Amniotic stem cell (primary cell): Measurements from ENCODE around the gene CDK14.

Experiments
- DNase-seq: peaks from one replicate; lab custom pipeline; 2025; lab: John Stamatoyannopoulos, UW

CDK14 gene

DNA sequence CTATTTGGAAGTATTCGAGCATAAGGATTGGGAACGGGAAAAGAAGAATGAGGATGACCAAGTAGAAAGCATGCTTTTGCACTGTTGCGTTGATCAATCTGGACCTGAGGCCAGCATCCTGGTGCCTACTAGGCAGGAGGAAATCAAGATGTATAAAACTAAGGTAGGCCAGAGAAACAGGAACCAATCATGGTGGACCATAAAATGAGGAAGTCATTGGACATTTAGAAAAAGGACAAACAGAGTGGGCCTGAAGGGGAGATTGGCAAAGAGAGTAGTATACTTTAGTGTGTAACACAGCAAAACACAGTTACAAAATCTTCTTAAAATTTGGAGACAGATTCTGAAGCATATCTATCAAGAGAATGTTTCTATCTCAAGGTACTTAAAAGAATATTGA lies 497.1 kb downstream of the CDK14 start:
- no peak for DNase-seq

DNA sequence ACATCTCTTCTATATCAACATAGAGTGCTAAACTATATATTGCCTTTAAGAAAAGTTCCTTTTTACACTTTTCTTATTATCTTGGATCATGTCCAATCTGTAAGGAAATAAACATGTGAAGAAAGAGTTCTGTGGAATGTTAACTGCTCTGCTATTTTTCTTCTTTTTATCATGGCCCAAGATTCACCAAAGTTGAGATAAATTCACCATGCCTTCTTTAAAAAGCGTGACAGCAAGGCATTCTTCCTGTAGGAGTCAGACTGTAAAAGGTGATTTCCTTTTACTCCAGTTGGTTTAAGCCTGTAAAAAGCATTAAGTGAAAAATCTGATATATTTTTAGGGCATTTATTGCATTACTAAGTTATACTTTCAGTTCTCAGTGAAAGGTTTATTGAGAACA lies 502.4 kb downstream of the CDK14 start:
- DNase-seq: peak; percentile 14

DNA sequence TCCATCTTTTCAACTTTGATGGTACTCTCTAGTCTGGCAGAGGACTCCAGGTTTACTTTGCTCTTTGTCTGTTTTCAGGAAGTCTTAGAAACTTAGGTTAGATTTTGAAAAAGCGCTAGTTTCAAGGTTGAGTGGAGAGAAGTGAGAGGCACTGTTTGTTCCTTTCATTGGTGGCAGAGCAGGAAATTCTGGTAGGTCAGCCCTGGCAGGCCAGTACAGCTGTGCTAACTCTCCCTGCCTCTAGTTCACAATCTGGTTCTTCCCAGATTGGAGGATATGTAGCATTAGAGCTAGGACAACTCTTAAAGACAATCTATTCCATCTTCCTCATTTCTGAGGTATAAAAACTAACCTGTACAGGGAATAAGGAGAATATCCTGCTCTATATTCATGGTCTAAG lies 507.2 kb downstream of the CDK14 start:
- DNase-seq: no peak

DNA sequence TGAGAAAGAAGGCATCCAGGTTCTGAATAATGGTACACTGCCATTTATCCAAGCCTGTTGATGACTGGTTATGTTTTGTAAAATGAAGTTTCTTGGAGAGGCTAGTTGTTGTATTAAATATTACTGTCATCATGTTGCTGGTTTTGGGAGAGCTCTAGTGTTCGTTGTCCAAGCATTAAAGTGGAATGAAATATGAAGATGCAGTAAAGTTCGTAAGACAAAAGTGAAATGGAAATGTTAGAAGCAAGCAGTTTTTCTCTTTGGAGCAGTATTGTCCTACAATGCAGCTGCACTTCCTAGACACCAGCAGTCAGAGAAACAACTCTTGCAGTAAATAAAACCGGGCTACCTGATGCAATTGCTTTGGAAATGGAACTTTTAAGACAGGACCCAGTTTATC lies 511.3 kb downstream of the CDK14 start:
- DNase-seq: no peak

DNA sequence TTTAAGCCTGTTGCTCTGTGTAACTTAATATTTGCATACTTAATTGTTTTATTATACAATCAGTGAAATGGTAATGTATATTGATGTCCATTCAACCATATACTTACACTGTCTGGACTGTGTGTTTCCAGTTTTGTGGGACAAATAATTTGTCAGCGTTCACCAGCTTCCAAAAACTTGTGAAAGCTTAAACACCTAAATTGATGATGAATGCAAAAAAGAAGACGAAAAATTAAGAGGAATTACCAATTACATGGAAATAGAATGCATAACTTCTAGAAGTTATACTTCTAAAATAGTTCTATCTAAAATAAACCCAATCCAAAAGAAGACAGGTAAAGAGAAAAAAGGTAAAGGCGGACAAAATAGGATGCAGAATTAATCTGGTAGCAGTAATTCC lies 513.1 kb downstream of the CDK14 start:
- no peak for DNase-seq

DNA sequence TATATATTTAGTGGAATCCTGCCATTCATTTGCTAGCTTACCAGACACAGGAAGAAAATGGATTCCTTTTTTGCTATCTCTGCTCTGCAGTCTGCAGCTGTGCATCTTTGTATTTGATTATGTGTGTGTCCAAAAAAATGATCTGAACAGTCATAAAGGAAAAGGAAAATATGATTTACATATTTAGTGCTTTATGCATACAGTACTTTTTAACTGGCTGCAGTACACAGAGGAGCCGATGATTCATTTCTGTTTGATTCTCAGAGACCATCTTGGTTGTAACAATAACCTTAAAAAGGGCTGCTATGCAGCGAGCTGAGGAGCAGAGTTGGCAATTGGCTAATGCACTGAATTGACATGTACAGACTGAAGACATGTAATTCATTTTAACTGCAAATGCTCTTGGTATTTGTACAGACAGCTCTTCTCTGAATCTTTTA lies 516.8 kb downstream of the CDK14 start:
- peak; percentile 63 for DNase-seq

DNA sequence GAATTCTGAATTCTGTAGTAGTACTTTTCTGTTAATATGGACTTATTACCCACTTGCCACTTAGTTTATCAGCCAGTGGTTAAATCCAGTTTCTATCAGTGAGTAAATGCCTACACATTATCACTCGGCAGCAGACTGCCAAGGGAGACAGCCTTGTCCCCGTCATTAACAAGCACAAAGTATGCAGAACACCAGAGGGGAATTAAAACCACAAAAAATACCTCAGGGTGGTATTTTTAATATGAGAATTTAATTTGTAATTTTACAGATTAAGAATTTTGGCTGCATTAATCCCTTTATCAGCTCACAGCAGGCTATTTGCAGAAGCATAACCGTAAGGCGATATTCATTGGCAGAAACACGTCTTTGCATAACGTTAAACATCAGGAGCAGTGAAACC lies 518.1 kb downstream of the CDK14 start:
- DNase-seq: no peak

DNA sequence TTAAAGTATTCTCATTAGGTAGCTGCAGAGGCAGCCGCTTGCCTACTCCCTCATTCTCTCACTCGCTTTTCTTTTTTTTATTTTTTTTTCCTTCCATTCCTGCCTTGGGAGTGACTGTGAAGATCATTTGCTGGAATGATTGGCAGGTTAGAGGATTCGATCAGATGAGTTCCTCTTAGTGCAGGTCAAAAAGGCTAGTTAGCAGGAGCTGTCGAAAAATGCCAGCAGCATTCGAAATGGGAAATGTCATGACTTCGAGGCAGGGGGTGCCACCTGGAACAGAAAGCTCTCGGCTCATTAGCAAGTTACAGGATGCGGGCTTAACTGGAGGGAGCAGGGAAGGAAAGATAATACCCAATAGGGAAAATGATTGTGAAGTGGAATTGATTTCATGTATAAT lies 530.6 kb downstream of the CDK14 start:
- no peak for DNase-seq

DNA sequence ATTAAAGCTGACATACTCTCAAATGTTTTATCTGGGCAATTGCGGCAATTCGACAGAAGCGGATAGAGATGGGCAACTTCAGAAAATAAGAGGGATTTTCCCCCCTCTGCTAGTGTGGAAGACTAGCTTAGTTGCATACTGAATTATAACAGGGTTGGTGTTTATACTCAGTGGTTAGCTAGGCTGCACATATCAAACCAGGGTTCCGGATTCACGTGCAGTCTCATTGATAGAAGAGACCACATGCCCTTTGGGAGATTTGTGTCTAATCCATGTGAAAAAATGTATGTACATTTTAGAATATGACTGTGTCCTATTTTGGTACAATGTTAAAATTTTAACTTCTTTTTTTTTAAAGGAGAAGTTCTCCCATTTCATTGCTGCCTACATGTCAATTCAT lies 531.2 kb downstream of the CDK14 start:
- DNase-seq: no peak

DNA sequence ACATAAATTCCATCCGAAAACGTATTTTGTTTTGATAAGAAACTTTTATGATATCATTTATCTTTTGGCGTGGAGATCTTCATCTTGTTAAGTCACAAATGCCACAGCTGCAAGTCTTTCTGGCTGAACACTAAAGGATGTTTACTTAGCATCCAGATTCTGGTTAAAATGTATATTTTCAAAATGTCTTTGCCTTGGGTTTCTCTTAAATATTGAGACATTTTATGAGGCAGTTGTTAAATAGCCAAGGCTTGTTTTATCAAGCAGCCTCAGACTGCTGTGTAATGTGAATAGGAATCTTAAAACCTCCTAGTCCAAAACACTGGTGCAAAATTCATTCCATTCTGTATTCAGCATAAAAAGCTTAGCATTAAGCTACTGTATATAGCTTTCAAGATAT lies 531.8 kb downstream of the CDK14 start:
- DNase-seq: no peak

DNA sequence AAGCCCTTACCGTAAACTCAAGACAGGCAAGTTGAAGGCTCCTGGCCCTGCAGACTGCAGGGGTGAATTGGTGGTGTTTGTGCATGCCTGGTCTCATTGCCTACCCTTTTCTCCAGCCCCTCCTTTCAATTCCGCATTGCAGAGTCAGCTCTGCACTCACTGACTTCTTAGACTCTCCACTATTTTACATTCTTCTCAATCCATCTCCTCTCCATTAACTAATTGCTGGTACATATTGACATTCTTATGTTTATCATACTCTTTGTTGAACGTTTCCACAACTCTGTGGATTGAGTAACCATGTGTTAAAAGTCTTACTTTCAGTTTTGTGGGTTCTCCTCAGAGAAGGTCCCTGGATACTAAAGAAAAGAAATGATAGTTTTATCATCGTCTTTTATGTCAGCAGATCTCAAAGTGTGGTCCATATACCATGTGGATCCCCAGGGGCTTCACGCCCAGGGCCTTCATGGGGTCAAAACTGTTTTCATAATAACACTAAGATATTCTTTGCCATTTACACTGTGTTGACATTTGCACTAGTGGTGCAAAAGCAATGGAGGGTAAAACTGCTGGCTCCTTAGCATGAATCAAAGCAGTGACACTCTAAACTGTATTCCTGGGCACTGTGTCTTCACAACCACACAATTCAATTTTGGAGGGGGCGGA lies 532.7 kb downstream of the CDK14 start:
- DNase-seq: no peak

DNA sequence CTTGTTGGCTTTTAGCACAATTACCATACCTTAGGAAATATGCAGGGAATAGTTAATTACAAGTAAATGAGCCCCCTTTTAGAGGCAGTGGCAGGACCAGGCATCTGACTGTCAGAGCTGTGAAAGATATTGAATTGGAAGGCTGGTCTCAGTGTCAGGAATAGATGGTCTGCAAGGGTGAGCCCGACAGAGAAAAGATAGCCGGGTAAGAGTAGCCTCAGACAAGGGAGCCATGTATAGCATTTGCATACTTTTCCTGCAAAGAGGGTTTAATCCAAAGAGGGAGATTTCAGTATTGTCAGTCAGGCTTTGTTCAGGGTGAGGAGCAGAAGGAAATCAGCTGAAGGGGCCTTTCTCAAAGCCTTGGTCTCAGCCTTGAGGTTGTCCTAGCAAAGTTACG lies 539.2 kb downstream of the CDK14 start:
- DNase-seq: no peak

DNA sequence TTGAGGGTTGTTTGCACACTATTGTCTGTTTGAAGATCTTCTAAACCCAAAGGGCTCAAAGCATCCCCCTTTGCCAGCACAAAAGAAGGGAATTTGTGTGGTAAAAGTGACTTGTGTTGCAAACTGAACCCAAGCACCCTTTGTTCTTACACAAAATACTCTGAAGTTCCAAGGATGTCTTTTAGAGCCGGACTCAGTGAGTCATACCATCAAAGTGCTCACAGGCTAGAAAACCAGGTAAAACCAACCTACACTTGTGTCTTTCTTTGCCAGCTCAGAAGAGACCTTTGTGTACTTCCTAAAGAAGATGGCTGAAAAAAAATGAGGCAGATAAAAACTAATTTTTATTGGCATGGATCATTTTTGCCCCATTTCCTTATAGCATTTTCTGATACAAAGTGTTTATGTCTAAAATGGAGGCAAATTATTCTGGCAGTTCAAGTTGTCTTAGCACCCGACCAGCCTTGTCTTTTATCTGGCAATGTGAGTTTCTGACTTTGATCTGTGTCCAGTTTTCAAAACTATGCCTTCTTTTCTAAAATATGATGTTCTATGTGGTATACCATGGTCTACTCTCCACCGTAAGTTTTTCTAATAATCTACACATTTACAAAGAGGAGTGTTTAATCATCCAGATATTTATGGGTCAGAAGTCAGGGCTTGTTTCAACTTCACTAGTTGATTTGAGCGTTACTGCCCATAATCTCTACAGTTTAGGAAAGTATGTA lies 539.7 kb downstream of the CDK14 start:
- DNase-seq: no peak

DNA sequence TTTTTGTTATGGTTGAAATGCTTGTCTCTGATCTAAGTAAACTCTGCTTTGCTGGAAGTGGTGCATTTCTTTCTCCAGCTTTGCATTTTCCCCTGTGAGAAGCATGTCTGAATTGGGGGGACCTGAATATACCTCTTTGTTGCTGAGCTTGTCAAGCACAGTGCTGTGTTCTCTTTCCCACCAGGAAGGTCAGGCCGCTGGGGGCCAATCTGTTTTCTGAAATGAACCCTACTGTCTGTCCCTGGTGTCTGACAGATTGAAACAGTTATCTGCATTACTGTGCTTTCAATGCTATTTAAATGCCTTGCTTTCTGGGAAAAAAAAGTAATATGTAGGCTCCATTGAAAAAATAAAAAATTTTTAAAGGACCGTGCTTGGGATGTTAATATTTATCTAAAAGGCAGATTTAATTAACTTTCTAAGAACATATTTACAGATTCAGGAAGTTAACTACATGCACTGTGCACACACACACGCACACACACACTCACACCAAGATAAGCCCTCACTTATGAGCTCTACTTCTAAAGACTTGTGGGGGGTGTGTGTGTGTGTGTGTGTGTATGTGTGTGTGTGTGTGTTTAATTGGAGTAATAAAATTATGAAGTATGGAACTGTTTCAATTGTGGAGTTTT lies 541.1 kb downstream of the CDK14 start:
- no peak for DNase-seq

DNA sequence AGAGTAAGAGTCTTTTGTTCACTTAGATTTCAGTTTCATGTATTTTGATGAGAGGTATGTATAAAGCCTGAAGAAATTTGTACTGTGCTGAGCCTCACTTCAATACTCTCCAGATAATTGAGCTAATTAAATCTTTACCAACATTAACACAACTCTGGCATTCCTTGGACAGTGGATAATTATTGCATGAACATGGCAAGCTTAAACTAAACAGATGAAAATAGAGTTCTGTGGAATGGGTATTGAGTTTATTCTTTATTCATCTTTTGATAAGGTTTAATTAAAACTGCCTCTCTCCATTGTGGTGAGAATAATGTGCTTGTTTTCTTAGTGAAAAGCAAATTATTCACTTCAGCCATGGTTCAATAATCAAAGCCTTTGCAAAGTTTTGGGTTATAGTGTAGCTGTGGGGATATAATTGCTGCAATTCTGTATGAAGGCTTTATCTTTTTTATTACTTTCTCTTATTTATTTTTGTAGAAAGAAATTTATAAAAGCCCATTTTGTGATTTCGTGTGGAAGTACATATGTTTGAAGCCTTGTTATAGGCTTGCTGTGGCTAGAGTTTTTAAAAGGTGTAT lies 541.8 kb downstream of the CDK14 start:
- DNase-seq: no peak

DNA sequence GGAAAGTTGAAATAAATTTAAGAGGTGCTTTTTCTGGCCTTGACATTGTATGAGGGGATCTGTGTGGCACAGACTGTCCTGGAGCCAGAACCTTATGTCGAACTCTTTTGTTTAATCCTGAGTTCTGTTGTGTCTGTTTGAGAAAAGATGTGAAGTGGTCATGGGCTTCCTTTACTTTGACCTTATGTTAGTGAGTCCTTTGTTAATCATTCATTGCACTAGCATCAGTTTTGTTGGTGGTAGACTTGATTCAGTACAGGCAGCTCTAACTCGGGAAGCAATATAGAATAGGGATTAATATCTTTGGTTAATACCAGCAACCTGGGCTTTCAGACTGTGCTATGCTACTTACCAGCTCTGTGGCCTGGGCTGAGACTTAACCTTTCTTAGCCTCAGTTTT lies 544.2 kb downstream of the CDK14 start:
- DNase-seq: no peak

DNA sequence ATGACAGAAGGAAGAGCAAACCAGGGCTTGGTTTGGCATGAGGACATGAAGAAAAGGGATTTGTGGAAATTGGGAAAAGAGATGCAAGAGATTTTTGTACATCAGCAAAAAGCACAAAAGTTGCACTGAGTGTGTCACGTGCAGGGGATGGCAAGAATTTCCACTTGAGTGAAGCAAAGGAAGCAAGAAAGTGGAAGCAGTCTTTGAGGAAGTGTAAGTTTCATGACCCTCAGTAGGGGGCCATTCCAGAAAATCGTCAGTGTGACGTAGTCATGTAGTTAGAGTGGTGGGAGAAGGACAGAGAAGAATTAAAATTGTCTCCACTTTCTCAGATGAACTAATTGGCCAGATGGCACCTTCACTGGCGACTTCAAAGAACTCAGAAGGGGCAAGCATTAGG lies 544.9 kb downstream of the CDK14 start:
- DNase-seq: no peak

DNA sequence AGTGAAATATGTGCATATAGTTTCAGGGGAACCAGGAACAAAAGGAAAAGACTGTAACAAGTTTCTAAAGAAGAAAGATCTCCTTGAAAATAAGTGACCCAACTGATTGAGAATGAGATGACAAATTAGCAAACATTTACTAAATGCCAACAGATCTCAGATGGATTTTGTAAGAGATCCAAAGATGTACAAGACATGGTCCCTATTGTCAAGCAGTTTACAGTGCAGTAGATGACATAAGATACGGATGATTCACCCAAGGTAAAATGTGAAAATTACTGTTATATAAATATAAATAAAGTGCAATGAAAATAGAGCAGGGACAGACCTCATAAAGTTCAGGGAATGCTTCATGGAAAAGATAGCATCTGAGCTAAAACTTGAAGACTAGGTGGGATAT lies 546.6 kb downstream of the CDK14 start:
- no peak for DNase-seq

DNA sequence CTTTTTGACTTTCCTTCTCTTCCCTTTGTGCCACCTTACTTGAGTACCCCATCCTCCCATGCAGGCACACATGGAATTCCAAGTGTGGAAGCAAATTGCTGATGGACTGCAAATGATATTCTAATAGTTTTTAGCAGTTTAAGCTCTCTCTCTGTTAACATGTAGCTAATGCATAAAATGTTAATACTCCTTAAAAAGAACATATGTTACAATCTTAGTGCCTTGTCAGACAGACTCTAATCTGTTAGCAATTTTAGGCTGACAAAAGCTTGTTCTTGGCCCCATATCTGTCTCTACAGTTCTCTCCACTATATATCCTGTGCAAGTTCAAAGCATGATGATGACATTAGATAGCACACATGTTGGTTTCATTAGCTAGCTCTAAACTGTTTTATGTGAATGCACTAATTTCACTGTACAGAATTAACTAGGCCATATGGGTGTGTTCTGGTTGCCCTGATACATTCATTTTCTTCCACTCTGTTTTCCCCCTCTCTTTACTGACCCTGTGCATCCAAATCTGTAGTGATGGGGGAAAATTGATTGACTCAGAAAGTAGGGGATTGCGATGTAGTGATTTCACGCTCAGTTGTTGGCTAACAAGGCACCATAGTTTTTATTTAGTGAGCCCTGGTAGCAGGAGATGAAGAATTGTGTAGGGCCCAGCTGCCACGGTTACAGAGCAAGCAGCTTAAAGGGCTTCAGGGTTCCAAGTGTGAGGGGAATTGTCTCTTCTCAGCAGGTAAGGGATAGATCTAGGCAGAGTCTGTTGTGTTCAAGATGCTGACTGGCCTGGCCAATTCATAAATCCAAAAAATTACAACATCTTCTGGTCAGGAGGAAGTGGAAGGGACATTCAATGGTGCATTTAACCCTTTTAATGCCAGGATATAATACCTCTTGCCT lies 553.5 kb downstream of the CDK14 start:
- DNase-seq: no peak

DNA sequence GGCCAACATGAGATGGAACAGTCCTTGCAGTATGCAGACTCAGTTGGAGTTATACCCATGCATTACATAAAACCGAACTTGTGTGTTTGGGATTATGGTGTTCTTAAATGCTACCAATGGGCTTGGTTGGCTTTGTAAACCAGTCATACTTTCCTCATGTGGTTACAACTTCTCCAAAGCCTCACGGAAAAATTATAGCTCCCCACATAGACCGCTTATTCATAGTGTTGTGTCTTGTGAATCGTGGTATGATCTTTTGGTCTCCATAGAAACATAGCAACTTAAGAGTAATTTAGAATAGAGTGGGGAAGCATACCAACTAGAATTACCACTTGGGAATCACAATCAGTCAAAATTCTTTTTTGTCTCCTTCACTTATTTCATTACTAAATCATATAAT lies 555.8 kb downstream of the CDK14 start:
- no peak for DNase-seq

DNA sequence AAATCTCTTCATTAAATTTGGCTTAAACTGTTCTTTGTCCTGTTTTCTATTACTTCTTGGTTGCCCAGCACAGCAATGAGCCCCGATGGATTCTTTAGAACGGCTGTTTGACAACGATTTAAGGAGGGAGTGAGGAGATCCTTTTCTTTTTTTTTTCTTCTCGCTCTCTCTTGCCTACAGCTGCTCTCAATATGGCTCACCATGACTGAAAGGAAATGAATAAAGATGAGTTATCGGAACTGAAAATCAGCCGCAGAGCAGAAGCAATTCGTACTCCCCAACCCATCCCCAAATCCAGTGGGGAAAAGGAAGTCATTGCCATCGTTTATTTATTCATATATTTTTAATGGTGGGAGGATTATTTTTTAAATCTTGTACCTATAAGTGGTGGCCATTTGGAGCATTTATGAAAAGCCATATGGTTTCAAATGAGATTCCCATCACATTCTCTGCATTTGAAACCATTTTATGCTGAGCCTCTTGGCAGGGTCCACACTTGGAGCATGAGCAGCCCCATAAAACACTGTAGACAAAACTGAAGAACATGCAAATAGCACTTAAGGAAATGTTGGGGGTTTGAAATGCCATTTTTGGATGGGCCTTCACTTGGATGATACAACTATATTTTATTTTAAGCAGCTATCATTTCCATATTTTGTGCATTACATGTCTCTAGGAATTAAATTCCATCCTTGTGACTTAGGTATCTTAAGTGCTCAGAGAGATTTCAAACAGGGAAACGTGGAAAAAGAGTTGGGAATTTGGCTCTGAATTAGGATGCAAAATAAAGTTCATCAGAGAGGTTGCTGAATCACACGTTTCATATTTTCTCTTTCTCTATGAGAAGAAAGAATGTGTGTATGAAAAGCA lies 560.4 kb downstream of the CDK14 start:
- no peak for DNase-seq
